H54 (cell line): ENCODE measurements around the gene METTL14.
A peak's percentile ranks its signal among the peaks of the same experiment; 100 is the strongest.
"Not testable (repeated sequence)": the region's sequence is repeated elsewhere in the genome, so short reads cannot be mapped to it uniquely, and the experiment has no call there.

Source experiments
- DNase-seq: peaks from one replicate; pipeline ENCODE4 v3.0.0; 2011; ENCODE audit warnings: low spot score, mixed read lengths; ENCODE audit not compliant: insufficient read length
- FAIRE-seq: peaks from 3 replicates; lab custom pipeline; 2011; peaks lifted over from hg19 to GRCh38; lab: Jason Lieb, UNC
- POLR2A ChIP-seq: IDR thresholded peaks from 2 replicates; pipeline ENCODE4 v1.6.1; 2011; ENCODE audit warnings: low read depth, mild to moderate bottlenecking, low read length

Gene METTL14

GRCh38 chr4:118684873-118685811 lies at the start of gene METTL14:
Gene METTL14, plus strand, starts transcription at chr4:118685392. Its CDS starts 143 bp downstream, at chr4:118685535.
- TF ChIP-seq POLR2A = no peak
- peak; percentile 41 for DNase-seq
- no peak for FAIRE-seq

GRCh38 chr4:118636126-118636525 lies 49.1 kb upstream of the METTL14 start:
- not testable (repeated sequence) for DNase-seq, FAIRE-seq

GRCh38 chr4:118664665-118665064 lies 20.5 kb upstream of the METTL14 start:
- DNase-seq, FAIRE-seq: not testable (repeated sequence)

- not testable (repeated sequence) for FAIRE-seq, DNase-seq
These were observed 16.0 kb upstream of the METTL14 start for GRCh38 chr4:118669220-118669619.

GRCh38 chr4:118670968-118671367 lies 14.2 kb upstream of the METTL14 start:
- FAIRE-seq = not testable (repeated sequence)

GRCh38 chr4:118676128-118676527 lies 9.1 kb upstream of the METTL14 start:
- FAIRE-seq = no peak
- no peak for DNase-seq
- no peak for TF ChIP-seq POLR2A

More at GRCh38 chr4:118670968-118671367, 14.2 kb upstream of the METTL14 start:
- not testable (repeated sequence) for DNase-seq

- no peak for TF ChIP-seq POLR2A
- DNase-seq = no peak
- FAIRE-seq = no peak
These were observed 4.4 kb upstream of the METTL14 start for GRCh38 chr4:118680808-118681207.

GRCh38 chr4:118682928-118683327 lies 2.3 kb upstream of the METTL14 start:
- DNase-seq (no peak), FAIRE-seq (no peak)
- TF ChIP-seq POLR2A = no peak

GRCh38 chr4:118683513-118683912 lies 1.7 kb upstream of the METTL14 start:
- no peak for FAIRE-seq
- TF ChIP-seq POLR2A = no peak
- DNase-seq = no peak

- DNase-seq (no peak), FAIRE-seq (no peak)
- TF ChIP-seq POLR2A = no peak
These were observed 17.9 kb downstream of the METTL14 start for GRCh38 chr4:118703118-118703517.

GRCh38 chr4:118711052-118711451 lies 25.9 kb downstream of the METTL14 start:
- TF ChIP-seq POLR2A = no peak
- no peak for DNase-seq
- no peak for FAIRE-seq

GRCh38 chr4:118712872-118713271 lies 27.7 kb downstream of the METTL14 start:
- DNase-seq (no peak), FAIRE-seq (no peak)
- TF ChIP-seq POLR2A = no peak

- no peak for DNase-seq
- TF ChIP-seq POLR2A = no peak
- no peak for FAIRE-seq
These were observed 29.5 kb downstream of the METTL14 start for GRCh38 chr4:118714682-118715081.

GRCh38 chr4:118716304-118716703 lies 31.1 kb downstream of the METTL14 start:
- no peak for TF ChIP-seq POLR2A
- FAIRE-seq (no peak), DNase-seq (no peak)
